ENCODE results near the gene IGFBPL1.

The IGFBPL1 gene

GRCh38 chr9:38376021-38376670, 48.1 kb downstream of the IGFBPL1 start:
- no peak for DNase-seq

GRCh38 chr9:38375572-38375963, 48.7 kb downstream of the IGFBPL1 start:
- DNase-seq, result no peak

GRCh38 chr9:38374847-38375571, 49.2 kb downstream of the IGFBPL1 start:
- DNase-seq, result no peak

GRCh38 chr9:38373679-38374078, 50.6 kb downstream of the IGFBPL1 start:
- no peak for DNase-seq

- no peak for DNase-seq
Observed at GRCh38 chr9:38372762-38373619, 51.3 kb downstream of the IGFBPL1 start.

GRCh38 chr9:38371495-38371894, 52.8 kb downstream of the IGFBPL1 start:
- DNase-seq, result no peak

GRCh38 chr9:38370176-38370575, 54.1 kb downstream of the IGFBPL1 start:
- DNase-seq, result no peak

- DNase-seq, result no peak
Observed at GRCh38 chr9:38368731-38369130, 55.5 kb downstream of the IGFBPL1 start.

- no peak for DNase-seq
Observed at GRCh38 chr9:38367898-38368297, 56.4 kb downstream of the IGFBPL1 start.

- no peak for DNase-seq
Observed at GRCh38 chr9:38363589-38363925, 60.7 kb downstream of the IGFBPL1 start.

GRCh38 chr9:38362852-38363588, 61.2 kb downstream of the IGFBPL1 start:
- peak in 1 of 2 experiments; percentile 9 for DNase-seq

GRCh38 chr9:38361473-38361850, 62.8 kb downstream of the IGFBPL1 start:
- DNase-seq, result no peak

GRCh38 chr9:38360839-38361472, 63.3 kb downstream of the IGFBPL1 start:
- DNase-seq, result no peak

GRCh38 chr9:38359689-38360385, 64.4 kb downstream of the IGFBPL1 start:
- DNase-seq, result no peak

- DNase-seq, result no peak
Observed at GRCh38 chr9:38359297-38359653, 65.0 kb downstream of the IGFBPL1 start.

- no peak for DNase-seq
Observed at GRCh38 chr9:38358390-38359296, 65.6 kb downstream of the IGFBPL1 start.

GRCh38 chr9:38357350-38358114, 66.7 kb downstream of the IGFBPL1 start:
- no peak for DNase-seq

GRCh38 chr9:38356851-38357250, 67.4 kb downstream of the IGFBPL1 start:
- no peak for DNase-seq

Data from stimulated activated CD4-positive, alpha-beta T cell treated with anti-CD3 and anti-CD28 coated beads, Interleukin-4, amount 100 ng/mL, for 4 hours (primary cell).